Motor neuron (in vitro differentiated cells): ENCODE data around the gene HCN3. TPM values are rescaled to one million over a fixed set of nuclear protein-coding genes. Genes with fewer than 3 reads are reported as not detected.
A peak's percentile ranks its signal among the peaks of the same experiment; 100 is the strongest.
"Not testable (repeated sequence)": the region's sequence is repeated elsewhere in the genome, so short reads cannot be mapped to it uniquely, and the experiment has no call there.

Experiments
- ATAC-seq, 8 experiments: fragments of 200-7000 bp; cut with Tn5 transposase; replicated peaks in 6 of 8; 2 replicates each; pipeline ENCODE4 v1.8.0; 2021; ENCODE audit warnings: mild to moderate bottlenecking in 8 of 8, moderate library complexity in 8 of 8
- H3K27ac ChIP-seq, 2 donors: fragments of 250-450 bp; sonication (Bioruptor Pico); 2 replicates each; pipeline ENCODE4 v1.9.0; 2021; ENCODE audit warnings: antibody characterized with exemption in 2 of 2, mild to moderate bottlenecking in 2 of 2, moderate library complexity in 1 of 2
- H3K4me1 ChIP-seq, 2 donors: fragments of 250-450 bp; sonication (Bioruptor Pico); replicated peaks in 1 of 2; 2 replicates each; pipeline ENCODE4 v1.6.1; 2021; ENCODE audit warnings: antibody characterized with exemption in 2 of 2, mild to moderate bottlenecking in 2 of 2, moderate library complexity in 1 of 2
- H3K4me3 ChIP-seq, 5 donors: fragments of 250-450 bp; sonication (Bioruptor Pico); 2 replicates each; pipeline ENCODE4 v1.9.0; 2021; ENCODE audit warnings: antibody characterized with exemption in 5 of 5, mild to moderate bottlenecking in 5 of 5, moderate library complexity in 4 of 5
- WGBS, 10 experiments: fragments of 450-650 bp; shearing (Covaris generic); methylation state at CpG; one replicate each; pipeline ENCODE4 v1.0.0; 2022; 5-methylcytosine and 5-hydroxymethylcytosine counted together
- in situ Hi-C, 9 experiments: fragments of 400-800 bp; cut with MboI; loops; one replicate each; pipeline ENCODE4 v1.15.0; 2021; ENCODE audit warnings: low sequenced_read_pairs in 9 of 9, low pct_unique_long_range_greater_than_20kb in 2 of 9; ENCODE audit not compliant: unreplicated experiment in 9 of 9
- total RNA-seq, 8 experiments: library from RNA; unstranded; fragments of 300-600 nt; gene quantifications; 2 replicates each; pipeline versions ENCODE4 v1.2.3 to v1.2.4, GENCODE V29; 2022

Gene HCN3
- total RNA-seq, 8 experiments from 2014 or later, result 0.76 to 33.4 (median 12.1) TPM

GRCh38 chr1:155324037-155324716 is 46.9 kb downstream of the HCN3 start:
- H3K27ac ChIP-seq, result peak overlapping the region; percentile 77 to 90
- in situ Hi-C loops, result no loop called here
- peaks cover 17 to 23% of the 10 kb centered on the region in 2 donors for H3K4me1 ChIP-seq
- H3K4me3 ChIP-seq, result peak overlapping the region; percentile 65 to 91 (median 78)
- WGBS, 10 experiments, result 0 to 3% (median 0%) methylated on average over 1 to 8 of the region's 44 CpGs; no CpG with 5 or more reads in 5 of the 10 experiments
- ATAC-seq, result peak; percentile 57 to 75 (median 68)

GRCh38 chr1:155324717-155325602 is 47.7 kb downstream of the HCN3 start:
- no peak overlapping the region for H3K27ac ChIP-seq
- in situ Hi-C loops, result no loop called here
- peak overlapping the region; percentile 65 to 91 (median 78) for H3K4me3 ChIP-seq
- peak in 4 of 8 experiments; percentile 0 to 7 (median 6) for ATAC-seq
- 0 to 21% (median 3%) methylated on average over 2 to 32 of the region's 59 CpGs; no CpG with 5 or more reads in 4 of the 10 experiments for WGBS, 10 experiments
- peaks cover 13 to 22% of the 10 kb centered on the region in 2 donors for H3K4me1 ChIP-seq

GRCh38 chr1:155325603-155325893 is 48.3 kb downstream of the HCN3 start:
- Histone ChIP-seq H3K4me3 (no peak overlapping the region), H3K4me1 (peaks cover 10 to 17% of the 10 kb centered on the region in 2 donors), H3K27ac (no peak overlapping the region)
- 40 to 64% (median 59%) methylated on average over 1 to 5 of the region's 6 CpGs; no CpG with 5 or more reads in 7 of the 10 experiments for WGBS, 10 experiments
- in situ Hi-C loops, result no loop called here
- ATAC-seq, result no peak

GRCh38 chr1:155326020-155326526 is 48.8 kb downstream of the HCN3 start:
- in situ Hi-C loops, result no loop called here
- WGBS, 10 experiments, result 60 to 100% (median 92%) methylated on average over 1 to 6 of the region's 6 CpGs; no CpG with 5 or more reads in 5 of the 10 experiments
- ATAC-seq, result no peak
- H3K4me3 ChIP-seq, result no peak overlapping the region
- H3K4me1 ChIP-seq, result peaks cover 10 to 17% of the 10 kb centered on the region in 2 donors
- no peak overlapping the region for H3K27ac ChIP-seq

GRCh38 chr1:155326631-155327037 is 49.4 kb downstream of the HCN3 start:
- Histone ChIP-seq H3K27ac (no peak overlapping the region), H3K4me1 (peaks cover 9 to 14% of the 10 kb centered on the region in 2 donors), H3K4me3 (no peak overlapping the region)
- WGBS, 10 experiments, result 60 to 100% (median 96%) methylated on average over 1 to 5 of the region's 7 CpGs; no CpG with 5 or more reads in 6 of the 10 experiments
- in situ Hi-C loops, result no loop called here
- ATAC-seq, result no peak

- in situ Hi-C loops, result no loop called here
- Histone ChIP-seq H3K4me1 (peaks cover 2 to 5% of the 10 kb centered on the region in 2 donors), H3K27ac (no peak overlapping the region), H3K4me3 (no peak overlapping the region)
- 71 to 100% (median 95%) methylated on average over 1 to 4 of the region's 4 CpGs; no CpG with 5 or more reads in 5 of the 10 experiments for WGBS, 10 experiments
- ATAC-seq, result no peak
Measured at GRCh38 chr1:155327981-155328380, 50.7 kb downstream of the HCN3 start.

- WGBS, 10 experiments, result 67 to 100% (median 90%) methylated on average over 1 to 7 of the region's 7 CpGs; no CpG with 5 or more reads in 4 of the 10 experiments
- H3K27ac ChIP-seq, in situ Hi-C loops: not testable (repeated sequence)
Measured at GRCh38 chr1:155328856-155329255, 51.6 kb downstream of the HCN3 start.

GRCh38 chr1:155329980-155330598 is 52.8 kb downstream of the HCN3 start:
- 78 to 100% (median 90%) methylated on average over 2 to 8 of the region's 11 CpGs; no CpG with 5 or more reads in 4 of the 10 experiments for WGBS, 10 experiments
- ATAC-seq, result no peak

More at GRCh38 chr1:155328856-155329255, 51.6 kb downstream of the HCN3 start:
- H3K4me3 ChIP-seq, H3K4me1 ChIP-seq, ATAC-seq: not testable (repeated sequence)

GRCh38 chr1:155334962-155335361 is 57.7 kb downstream of the HCN3 start:
- 0 to 77% (median 53%) methylated on average over 1 of the region's 1 CpG; no CpG with 5 or more reads in 2 of the 10 experiments for WGBS, 10 experiments
- H3K4me1 ChIP-seq, result no peaks in the 10 kb centered on the region
- ATAC-seq, result peak in 5 of 8 experiments; percentile 40 to 62 (median 48)
- in situ Hi-C loops, result no loop called here
- no peak overlapping the region for H3K27ac ChIP-seq
- H3K4me3 ChIP-seq, result no peak overlapping the region

More at GRCh38 chr1:155329980-155330598, 52.8 kb downstream of the HCN3 start:
- no peak overlapping the region for H3K4me3 ChIP-seq
- H3K4me1 ChIP-seq, result peaks cover 0 to 4% of the 10 kb centered on the region in 2 donors
- H3K27ac ChIP-seq, result no peak overlapping the region
- in situ Hi-C loops, result no loop called here

Other genes starting within 250 kb of the HCN3 start
- gene DCST2, start 243.7 kb upstream of the HCN3 start, total RNA-seq, result 1 to 10 TPM in 2 of 8 experiments, under 1 TPM in 5, not detected in 1; 0.22 to 2.8 (median 0.78) TPM
- under 1 TPM in 2 of 8 experiments, not detected in 6; 0.16 to 1.00 TPM for gene DCST1, start 243.6 kb upstream of the HCN3 start, total RNA-seq
- gene ADAM15, start 226.1 kb upstream of the HCN3 start, total RNA-seq, result 10 to 100 TPM; 15.7 to 76.9 (median 28.1) TPM
- 10 to 100 TPM in 2 of 8 experiments, 1 to 10 TPM in 6; 5.4 to 10.9 (median 7.7) TPM for gene EFNA4, start 213.7 kb upstream of the HCN3 start, total RNA-seq
- gene EFNA3, start 198.6 kb upstream of the HCN3 start, total RNA-seq, result 10 to 100 TPM in 5 of 8 experiments, 1 to 10 TPM in 2, under 1 TPM in 1; 0.71 to 53.7 (median 27.8) TPM
- gene EFNA1, start 149.6 kb upstream of the HCN3 start, total RNA-seq, result 10 to 100 TPM in 2 of 8 experiments, 1 to 10 TPM in 5, under 1 TPM in 1; 0.92 to 61.0 (median 1.6) TPM
- 10 to 100 TPM; 11.7 to 54.8 (median 18.9) TPM for gene SLC50A1, start 141.6 kb upstream of the HCN3 start, total RNA-seq
- gene DPM3, start 136.9 kb upstream of the HCN3 start, total RNA-seq, result 100 to 1,000 TPM in 4 of 8 experiments, 10 to 100 TPM in 4; 54.1 to 173 (median 119) TPM
- gene KRTCAP2, start 104.2 kb upstream of the HCN3 start, total RNA-seq, result 100 to 1,000 TPM; 166 to 272 (median 202) TPM
- gene TRIM46, start 103.6 kb upstream of the HCN3 start, total RNA-seq, result 10 to 100 TPM in 4 of 8 experiments, 1 to 10 TPM in 2, under 1 TPM in 2; 0.20 to 20.2 (median 11.4) TPM
- gene THBS3, start 69.6 kb upstream of the HCN3 start, total RNA-seq, result 10 to 100 TPM; 12.4 to 51.2 (median 21.0) TPM
- 10 to 100 TPM; 32.9 to 65.0 (median 44.2) TPM for gene MTX1, start 68.8 kb upstream of the HCN3 start, total RNA-seq
- gene ENTREP3, start 22.0 kb upstream of the HCN3 start, total RNA-seq, result 10 to 100 TPM in 6 of 8 experiments, 1 to 10 TPM in 2; 5.5 to 38.6 (median 22.6) TPM
- gene SCAMP3, start 15.1 kb upstream of the HCN3 start, total RNA-seq, result 100 to 1,000 TPM in 3 of 8 experiments, 10 to 100 TPM in 5; 52.0 to 115 (median 80.0) TPM
- gene CLK2, start 4.0 kb upstream of the HCN3 start, total RNA-seq, result 100 to 1,000 TPM in 1 of 8 experiments, 10 to 100 TPM in 7; 25.4 to 103 (median 48.0) TPM
- gene PKLR, start 24.0 kb downstream of the HCN3 start, total RNA-seq, result 1 to 10 TPM in 1 of 8 experiments, under 1 TPM in 7; 0.07 to 1.1 (median 0.17) TPM
- gene FDPS, start 31.4 kb downstream of the HCN3 start, total RNA-seq, result 100 to 1,000 TPM in 7 of 8 experiments, 10 to 100 TPM in 1; 93.5 to 448 (median 218) TPM
- gene RUSC1, start 43.4 kb downstream of the HCN3 start, total RNA-seq, result 10 to 100 TPM in 7 of 8 experiments, 1 to 10 TPM in 1; 8.4 to 92.6 (median 49.8) TPM